PC-3 (cell line): ENCODE data around the gene EAF1. TPM values are rescaled to one million over a fixed set of nuclear protein-coding genes. Genes with fewer than 3 reads are reported as not detected.

Experiments
- ATAC-seq: fragments of 200-7000 bp; cut with Tn5 transposase; 2 replicates; pipeline ENCODE4 v1.9.1; 2020; ENCODE audit warnings: mild to moderate bottlenecking, moderate library complexity
- Bru-seq: library from RNA; stranded (reverse); fragments of 400-500 nt; gene quantifications from one replicate; lab custom pipeline; 2021; lab: Mats Ljungman, UMichigan
- BruChase-seq, 2 experiments: library from RNA; stranded (reverse); fragments of 400-500 nt; gene quantifications; one replicate each; lab custom pipeline; 2021; lab: Mats Ljungman, UMichigan
- BruUV-seq: library from RNA; stranded (reverse); fragments of 400-500 nt; replicated peaks from 2 replicates; lab custom pipeline; 2021; lab: Mats Ljungman, UMichigan
- CTCF ChIA-PET: fragments of 300-600 bp; sonication (Branson Sonifier 250); formaldehyde crosslinking; loops from one replicate; lab custom pipeline; 2022; ENCODE audit warnings: antibody characterized with exemption; lab: Charles Lee
- POLR2A ChIA-PET: fragments of 300-600 bp; sonication (Branson Sonifier 250); formaldehyde crosslinking; loops from one replicate; lab custom pipeline; 2022; ENCODE audit warnings: antibody characterized with exemption; ENCODE audit not compliant: unreplicated experiment; lab: Charles Lee
- DNase-seq: peaks from one replicate; pipeline ENCODE4 v3.0.0-alpha.2; 2015
- H2AFZ ChIP-seq: fragments of 300-600 bp; sonication (generic); 2 replicates; pipeline ENCODE4 v1.6.0; 2016; ENCODE audit warnings: antibody characterized with exemption, low read length
- H3F3A ChIP-seq: fragments of 300-600 bp; sonication (generic); one replicate; pipeline ENCODE4 v1.6.0; 2017; ENCODE audit warnings: antibody characterized with exemption, low read length, control low read depth, mild to moderate bottlenecking; ENCODE audit not compliant: unreplicated experiment
- H3K27ac ChIP-seq: fragments of 300-600 bp; sonication (generic); 2 replicates; pipeline ENCODE4 v1.5.1; 2016; ENCODE audit warnings: mild to moderate bottlenecking, low read length
- H3K27me3 ChIP-seq: fragments of 300-600 bp; sonication (generic); 2 replicates; pipeline ENCODE4 v1.6.1; 2016; ENCODE audit warnings: low read length, mixed read lengths
- H3K36me3 ChIP-seq: fragments of 300-600 bp; sonication (generic); 2 replicates; pipeline ENCODE4 v1.6.1; 2016; ENCODE audit warnings: low read depth, mixed run types, low read length, mixed read lengths
- H3K4me1 ChIP-seq: fragments of 300-600 bp; sonication (generic); 2 replicates; pipeline ENCODE4 v1.5.1; 2016; ENCODE audit warnings: low read length; ENCODE audit not compliant: insufficient read depth
- H3K4me2 ChIP-seq: fragments of 300-600 bp; sonication (generic); 2 replicates; pipeline ENCODE4 v1.6.0; 2016; ENCODE audit warnings: low read length
- H3K4me3 ChIP-seq: fragments of 300-600 bp; sonication (generic); 2 replicates; pipeline ENCODE4 v1.5.1; 2016; ENCODE audit warnings: mild to moderate bottlenecking, low read length, mixed read lengths
- H3K79me2 ChIP-seq: fragments of 300-600 bp; sonication (generic); 2 replicates; pipeline ENCODE4 v1.6.1; 2017; ENCODE audit warnings: low read length, mixed read lengths
- H3K9ac ChIP-seq: fragments of 300-600 bp; sonication (generic); 2 replicates; pipeline ENCODE4 v1.6.0; 2016; ENCODE audit warnings: mild to moderate bottlenecking, low read length
- H3K9me2 ChIP-seq: fragments of 300-600 bp; sonication (generic); replicated peaks from 2 replicates; pipeline ENCODE4 v1.6.1; 2016; ENCODE audit warnings: mixed run types, low read length, mixed read lengths
- H3K9me3 ChIP-seq: fragments of 300-600 bp; sonication (generic); 2 replicates; pipeline ENCODE4 v1.6.1; 2016; ENCODE audit warnings: low read length, mixed read lengths
- H4K20me1 ChIP-seq: fragments of 300-600 bp; sonication (generic); 2 replicates; pipeline ENCODE4 v1.6.1; 2016; ENCODE audit warnings: low read length, mixed read lengths
- EZH2 ChIP-seq: fragments of 300-600 bp; sonication (generic); IDR thresholded peaks from one replicate; pipeline ENCODE4 v1.6.1; 2017; ENCODE audit warnings: antibody characterized with exemption, mild to moderate bottlenecking, low read length; ENCODE audit not compliant: unreplicated experiment
- EZH2phosphoT487 ChIP-seq: fragments of 300-600 bp; sonication (generic); IDR thresholded peaks from 2 replicates; pipeline ENCODE4 v1.6.1; 2018; ENCODE audit warnings: mild to moderate bottlenecking, antibody characterized with exemption, low read length, borderline replicate concordance
- intact Hi-C: fragments of 100-400 bp; cut with micrococcal nuclease; formaldehyde crosslinking; loops from 2 replicates; pipeline ENCODE4 v1.9.0; 2023
- long read RNA-seq: library from polyadenylated mRNA; unstranded; transcript quantifications from one replicate; pipeline ENCODE4 v2.0.0, GENCODE V29; 2021; ENCODE audit not compliant: unreplicated experiment
- total RNA-seq: library from RNA; depleted of rRNA; stranded (reverse); fragments of >200 nt; gene quantifications from 2 replicates; pipeline ENCODE4 v1.2.3, GENCODE V29; 2014; rRNA removed
- TF ChIP-seq, protein P1 (sequence below): fragments of 300-600 bp; sonication (generic); conservative IDR thresholded peaks from 2 replicates; pipeline ENCODE4 v1.5.1; 2017; ENCODE audit warnings: antibody characterized with exemption, low read depth, mild to moderate bottlenecking, low read length

EAF1 gene
- total RNA-seq (28.6 and 35.3 TPM in 2 replicates), Bru-seq, nascent RNA (percentile 89 among the genes with signal in this experiment), BruChase-seq, experiment 1, labeled RNA remaining after a 6-hour chase (percentile 95 among the genes with signal in this experiment), BruChase-seq, experiment 2, labeled RNA remaining after a 2-hour chase (percentile 96 among the genes with signal in this experiment)
- long read RNA-seq, full-length matches to known transcripts: 33 of 51 reads
- long read RNA-seq, partial matches to known transcripts: 5 of 51 reads
- long read RNA-seq, other reads (novel, unspliced or antisense): 13 of 51 reads

GRCh38 chr3:15427182-15427880 lies at the start of gene EAF1, which contains the start of gene METTL6:
EAF1 (plus strand) TSS chr3:15427598; CDS start chr3:15427780, 182 bp downstream.
METTL6 (minus strand) TSS chr3:15427544; CDS start chr3:15426511, 1,033 bp downstream.
- Histone ChIP-seq H3K79me2 (peaks cover 68% of the 10 kb centered on the region), H3F3A (no peaks in the 10 kb centered on the region), H3K27me3 (no peaks in the 10 kb centered on the region), H3K36me3 (peaks cover 16% of the 10 kb centered on the region; the same call in 1 of the 2 replicates), H2AFZ (peak within 1 kb of the TSS; percentile 99), H3K27ac (peak within 1 kb of the TSS; percentile 54), H3K9me3 (no peaks in the 10 kb centered on the region), H3K4me2 (peak within 1 kb of the TSS; percentile 94), H3K4me1 (peaks cover 20% of the 10 kb centered on the region), H3K9me2 (no peaks in the 10 kb centered on the region), H3K4me3 (peak within 1 kb of the TSS; percentile 100), H4K20me1 (peaks cover 12% of the 10 kb centered on the region), H3K9ac (peak within 1 kb of the TSS; percentile 96)
- no TSS peak for BruUV-seq
- POLR2A ChIA-PET: no interaction called here
- intact Hi-C loops: no loop called here
- CTCF ChIA-PET: no interaction called here
- ATAC-seq (peak; percentile 89), DNase-seq (peak; percentile 84)
- TF ChIP-seq EZH2: no peak

- TF ChIP-seq, protein P1, sequence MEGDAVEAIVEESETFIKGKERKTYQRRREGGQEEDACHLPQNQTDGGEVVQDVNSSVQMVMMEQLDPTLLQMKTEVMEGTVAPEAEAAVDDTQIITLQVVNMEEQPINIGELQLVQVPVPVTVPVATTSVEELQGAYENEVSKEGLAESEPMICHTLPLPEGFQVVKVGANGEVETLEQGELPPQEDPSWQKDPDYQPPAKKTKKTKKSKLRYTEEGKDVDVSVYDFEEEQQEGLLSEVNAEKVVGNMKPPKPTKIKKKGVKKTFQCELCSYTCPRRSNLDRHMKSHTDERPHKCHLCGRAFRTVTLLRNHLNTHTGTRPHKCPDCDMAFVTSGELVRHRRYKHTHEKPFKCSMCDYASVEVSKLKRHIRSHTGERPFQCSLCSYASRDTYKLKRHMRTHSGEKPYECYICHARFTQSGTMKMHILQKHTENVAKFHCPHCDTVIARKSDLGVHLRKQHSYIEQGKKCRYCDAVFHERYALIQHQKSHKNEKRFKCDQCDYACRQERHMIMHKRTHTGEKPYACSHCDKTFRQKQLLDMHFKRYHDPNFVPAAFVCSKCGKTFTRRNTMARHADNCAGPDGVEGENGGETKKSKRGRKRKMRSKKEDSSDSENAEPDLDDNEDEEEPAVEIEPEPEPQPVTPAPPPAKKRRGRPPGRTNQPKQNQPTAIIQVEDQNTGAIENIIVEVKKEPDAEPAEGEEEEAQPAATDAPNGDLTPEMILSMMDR: peak; percentile 92
- TF ChIP-seq EZH2: no peak
- no peak for TF ChIP-seq EZH2phosphoT487
- ChIA-PET POLR2A (no interaction called here), CTCF (interaction anchor here (1.4 kb wide), 1 partner anchor 110 kb away, joined by 3 read pairs; no protein-coding TSS in a partner anchor)
- Histone ChIP-seq H4K20me1 (no peaks in the 10 kb centered on the region), H3K27ac (0 out of 2 replicates have a peak overlapping the region, but pooled peaks have one; percentile 6), H3K27me3 (no peaks in the 10 kb centered on the region), H3K4me1 (no peaks in the 10 kb centered on the region), H3K9ac (no peak overlapping the region), H3K79me2 (no peaks in the 10 kb centered on the region), H3F3A (no peaks in the 10 kb centered on the region), H3K9me2 (no peaks in the 10 kb centered on the region), H3K4me2 (peak overlapping the region; percentile 18; the same call in 1 of the 2 replicates), H2AFZ (peak overlapping the region; percentile 60), H3K36me3 (no peaks in the 10 kb centered on the region), H3K9me3 (no peaks in the 10 kb centered on the region), H3K4me3 (no peak overlapping the region)
- no TSS peak for BruUV-seq
- ATAC-seq (peak; percentile 98), DNase-seq (peak; percentile 97)
- intact Hi-C loops: loop anchor here (1.0 kb wide), 4 partner anchors 27 to 176 kb away; partner anchors contain the start of gene SH3BP5
These were observed 49.2 kb upstream of the EAF1 start for GRCh38 chr3:15377961-15378791.
